NOMO-1 (cell line): ENCODE results near the gene INIP.
"Not testable (repeated sequence)": the region's sequence is repeated elsewhere in the genome, so short reads cannot be mapped to it uniquely, and the experiment has no call there.

Source experiments
- DNase-seq, 2 experiments: peaks; one replicate each; lab custom pipeline; 2025; ENCODE audit not compliant: unreplicated experiment in 2 of 2; lab: John Stamatoyannopoulos, UW

Gene INIP

DNA sequence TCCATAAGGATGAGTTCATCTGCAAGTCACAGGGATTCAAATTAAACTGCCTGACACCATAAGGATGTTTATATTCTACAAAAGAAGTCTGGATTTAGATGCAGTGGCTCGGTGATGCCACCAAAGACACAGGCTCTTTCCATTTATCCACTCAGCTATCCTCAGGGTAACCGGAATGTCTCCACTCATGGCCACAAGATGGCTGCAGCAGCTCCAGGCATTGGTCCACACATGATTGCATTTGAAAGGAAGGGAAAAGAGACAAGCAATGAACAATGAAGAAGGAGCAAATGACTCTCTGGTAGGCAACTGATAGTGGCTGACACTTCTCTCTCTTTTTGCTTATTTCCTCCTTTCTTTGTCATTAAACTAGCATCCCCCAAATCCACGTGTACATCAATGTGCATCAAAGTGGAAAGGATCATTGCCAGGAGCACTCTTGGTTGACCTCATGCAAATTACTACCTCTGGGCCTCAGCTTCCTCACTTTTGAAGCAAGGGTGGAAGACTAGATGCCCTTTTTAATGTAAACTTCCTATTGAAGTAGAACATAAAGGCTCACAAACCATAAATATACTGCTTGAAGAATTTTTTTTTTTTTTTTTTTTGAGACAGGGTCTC lies 25.4 kb upstream of the INIP start:
- DNase-seq, result no peak

DNA sequence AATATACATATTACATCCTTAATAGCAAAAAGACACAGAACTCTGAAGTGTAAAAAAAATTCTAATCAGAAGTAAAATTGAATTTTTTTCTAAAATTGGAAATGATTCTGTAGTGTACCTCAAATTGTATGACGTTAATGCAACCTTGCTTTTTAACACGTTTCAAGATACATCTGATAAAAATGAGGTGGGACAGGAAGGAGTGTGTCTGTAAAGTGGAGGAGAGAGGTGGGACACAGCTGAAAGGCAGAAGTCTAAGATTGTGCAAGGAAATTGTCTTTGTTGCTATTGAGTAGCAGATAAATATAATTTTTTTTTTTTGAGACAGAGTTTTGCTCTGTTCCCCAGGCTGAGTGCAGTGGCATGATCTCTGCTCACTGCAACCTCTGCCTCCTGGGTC lies 17.0 kb upstream of the INIP start:
- DNase-seq, result no peak

DNA sequence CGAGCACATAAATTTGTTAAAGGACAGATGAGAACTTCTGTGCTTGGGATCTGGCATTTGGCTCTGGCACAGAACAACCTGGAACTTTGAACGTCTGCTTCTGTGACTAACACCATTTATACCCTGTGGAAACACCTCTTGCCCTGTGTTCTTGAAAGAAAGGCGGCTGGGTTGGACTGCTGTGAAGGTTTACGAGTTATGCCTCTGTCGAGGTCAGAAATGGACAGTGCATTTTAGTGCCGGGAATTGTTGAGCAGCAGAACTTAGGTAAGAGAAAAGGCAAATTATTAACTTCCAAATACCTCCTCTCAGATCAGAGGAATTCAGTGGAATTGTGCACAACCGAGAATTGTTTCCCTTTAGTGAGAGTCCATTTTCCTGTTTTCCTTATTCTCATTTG lies 14.1 kb upstream of the INIP start:
- DNase-seq, result no peak

DNA sequence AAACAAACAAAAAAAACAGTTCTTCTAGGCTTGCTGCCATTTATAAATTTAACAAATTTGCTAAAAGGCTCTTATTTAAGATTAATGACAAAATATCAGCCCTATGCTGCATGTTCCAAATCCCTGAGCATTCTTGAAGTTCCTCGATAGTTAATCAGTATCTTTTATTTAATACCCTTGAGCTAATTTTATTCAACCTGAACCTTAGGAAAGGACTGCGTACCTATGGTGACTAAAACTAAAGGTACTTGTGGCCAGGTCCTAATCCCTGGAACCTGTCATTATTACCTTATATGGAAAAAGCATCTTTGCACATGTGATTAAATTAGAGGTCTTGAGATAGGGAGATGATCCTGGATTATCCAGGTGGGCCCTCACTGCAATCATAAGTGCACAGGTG lies 10.5 kb upstream of the INIP start:
- DNase-seq, result no peak

DNA sequence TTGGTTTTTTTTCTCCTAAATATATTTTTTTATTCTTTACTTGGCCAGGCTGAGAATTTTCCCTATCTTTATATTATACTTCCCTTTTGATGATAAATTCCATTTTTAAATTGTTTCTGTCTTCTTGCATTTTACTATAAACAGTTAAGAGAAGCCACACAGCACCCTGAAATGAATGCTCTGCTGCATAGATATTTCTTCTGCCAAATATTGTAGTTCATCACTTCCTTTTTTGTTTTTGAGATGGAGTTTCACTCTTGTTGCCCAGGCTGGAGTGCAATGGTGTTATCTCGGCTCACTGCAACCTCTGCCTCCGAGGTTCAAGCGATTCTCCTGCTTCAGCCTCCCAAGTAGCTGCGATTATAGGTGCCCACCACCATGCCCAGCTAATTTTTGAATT lies 8.5 kb upstream of the INIP start:
- DNase-seq, result peak; percentile 33 to 37

DNA sequence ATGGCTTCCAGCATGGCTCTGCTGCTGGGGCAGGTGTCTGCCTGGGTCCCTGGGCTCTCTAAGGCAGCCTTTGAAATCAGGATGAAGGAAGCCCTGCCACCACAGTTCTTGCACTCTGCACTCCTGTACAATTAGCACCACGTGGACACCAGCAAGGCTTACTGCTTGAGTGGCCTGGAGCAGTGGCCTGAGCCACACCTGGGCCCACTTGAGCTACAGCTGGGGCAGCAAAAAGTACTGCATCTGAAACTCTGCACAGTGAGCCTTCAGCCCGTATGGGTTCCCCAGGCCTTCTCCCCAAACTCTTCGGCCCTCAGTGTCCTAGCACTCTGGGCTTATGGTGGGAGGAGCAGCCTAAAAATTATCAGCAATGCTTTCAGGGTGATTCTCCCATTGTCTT lies 8.0 kb upstream of the INIP start:
- no peak for DNase-seq

DNA sequence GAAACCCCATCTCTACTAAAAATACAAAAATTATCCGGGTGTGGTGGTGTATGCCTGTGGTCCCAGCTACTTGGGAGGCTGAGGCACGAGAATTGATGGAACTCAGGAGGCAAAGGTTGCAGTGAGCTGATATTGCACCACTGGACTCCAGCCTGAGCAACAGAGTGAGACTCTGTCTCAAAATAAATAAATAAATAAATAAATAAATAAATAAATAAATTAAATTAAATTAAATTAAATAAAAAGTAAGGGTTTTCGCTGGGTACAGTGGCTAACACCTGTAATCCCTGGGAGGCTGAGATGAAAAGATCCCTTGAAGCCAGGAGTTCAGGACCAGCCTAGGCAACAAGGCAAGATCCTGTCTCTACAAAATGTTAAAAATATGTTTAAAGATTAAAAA lies 4.8 kb upstream of the INIP start:
- not testable (repeated sequence) for DNase-seq

DNA sequence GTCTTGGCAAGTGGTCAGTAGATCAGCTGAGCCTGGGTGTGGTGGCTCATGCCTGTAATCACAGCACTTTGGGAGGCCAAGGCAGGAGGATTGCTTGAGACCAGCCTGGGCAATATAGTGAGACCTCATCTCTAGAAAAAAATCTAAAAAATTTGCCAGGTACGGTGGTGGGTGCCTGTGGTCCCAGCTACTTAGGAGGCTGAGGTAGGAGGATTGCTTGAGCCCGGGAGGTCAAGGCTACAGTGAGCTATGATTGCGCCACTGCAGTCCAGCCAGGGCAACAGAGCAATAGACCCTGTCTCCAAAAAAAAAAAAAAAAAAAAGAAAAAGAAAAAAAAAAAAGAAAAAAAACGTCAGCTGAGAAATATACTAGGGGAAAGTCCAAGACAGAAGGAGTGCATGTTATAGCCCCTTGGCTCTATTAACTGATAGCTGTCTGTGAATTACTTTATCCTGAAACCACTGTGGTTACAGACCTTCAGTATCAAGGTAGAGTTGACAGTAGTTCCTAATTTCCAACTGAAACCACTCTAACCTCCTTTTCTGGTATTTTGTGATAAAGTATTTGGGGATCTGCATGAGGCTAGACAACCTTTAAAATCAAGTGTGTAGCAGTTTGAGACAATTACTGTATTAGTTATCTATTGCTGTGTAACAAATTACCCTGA lies 2.3 kb upstream of the INIP start:
- no peak for DNase-seq

DNA sequence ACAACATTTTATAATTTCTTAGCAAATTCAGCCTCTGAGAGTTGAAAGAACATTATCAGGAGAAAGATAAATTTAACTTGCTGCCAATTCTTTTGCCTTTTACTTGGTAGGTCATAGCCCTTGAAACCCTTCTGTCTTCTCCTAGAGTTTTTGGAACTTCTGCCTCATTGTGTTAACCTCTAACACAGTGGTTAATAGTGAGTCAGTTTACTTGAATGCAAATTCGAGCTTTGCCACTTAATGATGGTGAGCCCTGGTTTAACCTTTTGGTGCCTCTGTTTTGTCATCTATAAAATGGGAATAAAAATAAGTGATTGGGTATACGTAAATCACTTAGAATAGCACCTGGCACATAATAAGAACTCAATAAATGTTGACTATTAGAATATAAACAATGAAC lies 1.8 kb upstream of the INIP start:
- DNase-seq, result no peak

DNA sequence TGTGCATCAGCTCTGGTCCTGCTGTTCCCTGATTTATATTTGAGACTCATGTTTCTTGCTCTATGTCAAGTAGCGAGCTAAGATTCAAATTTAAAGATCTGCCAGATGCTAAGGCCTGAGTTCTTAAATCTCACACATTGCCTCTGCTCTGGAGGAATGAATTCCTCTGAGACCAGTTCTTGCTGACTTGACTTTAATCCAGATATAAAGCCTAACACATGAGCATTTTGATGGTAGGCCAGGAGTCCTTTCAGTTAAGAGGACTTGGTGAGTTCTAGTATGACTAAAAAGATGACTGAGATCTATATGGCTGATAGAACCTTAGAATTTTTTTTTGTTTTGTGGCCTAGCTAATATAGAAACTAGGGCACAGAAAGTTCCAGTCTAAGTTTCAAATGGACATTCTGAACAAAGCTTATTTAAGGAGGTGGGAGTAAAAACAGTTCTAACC lies 1.3 kb upstream of the INIP start:
- no peak for DNase-seq

DNA sequence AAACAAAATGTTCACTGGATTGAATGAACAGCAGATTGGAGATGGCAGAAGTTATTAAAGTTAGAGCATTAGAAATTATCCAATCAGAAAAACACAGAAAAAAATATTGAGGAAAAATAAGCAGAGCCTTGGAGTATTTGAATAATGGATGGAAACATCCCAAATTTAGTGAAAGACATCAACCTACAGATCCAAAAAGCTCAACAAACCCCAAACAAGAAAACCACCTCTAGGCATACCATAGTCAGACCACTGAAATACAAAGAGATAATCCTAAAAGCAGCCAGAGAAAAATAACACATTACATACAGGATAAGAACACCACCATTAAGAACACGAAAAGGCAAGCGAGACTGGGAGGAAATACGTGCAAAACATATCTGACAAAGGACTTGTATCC lies 5.2 kb downstream of the INIP start:
- no peak for DNase-seq

DNA sequence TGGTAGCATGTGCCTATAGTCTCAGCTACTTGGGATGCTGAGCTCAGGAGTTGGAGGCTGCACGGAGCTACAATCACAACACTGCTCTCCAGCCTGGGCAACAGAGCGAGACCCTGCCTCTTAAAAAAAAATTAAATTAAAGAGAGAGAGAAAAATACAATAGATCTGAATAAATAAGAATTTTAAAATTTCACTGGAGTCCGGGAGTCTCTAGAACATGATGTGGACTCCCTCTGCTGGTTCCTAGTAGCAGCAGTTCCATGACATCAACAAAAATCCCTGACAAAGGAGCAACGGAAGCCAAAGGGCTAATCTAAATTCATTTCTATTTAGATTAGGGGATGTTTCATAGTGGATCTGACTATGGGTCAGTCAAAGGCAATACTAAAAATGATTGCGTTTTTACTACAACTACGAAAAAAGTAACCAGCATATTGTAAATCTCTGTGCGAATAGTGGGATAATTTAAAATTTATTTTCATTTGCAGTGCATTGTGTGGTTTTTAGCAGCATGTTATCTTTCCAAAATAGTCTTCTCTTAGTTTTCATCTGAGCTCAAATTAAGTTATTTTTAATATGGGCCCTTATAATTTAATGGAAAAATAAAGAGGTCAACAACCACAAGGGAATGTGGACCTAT lies 6.7 kb downstream of the INIP start:
- no peak for DNase-seq

DNA sequence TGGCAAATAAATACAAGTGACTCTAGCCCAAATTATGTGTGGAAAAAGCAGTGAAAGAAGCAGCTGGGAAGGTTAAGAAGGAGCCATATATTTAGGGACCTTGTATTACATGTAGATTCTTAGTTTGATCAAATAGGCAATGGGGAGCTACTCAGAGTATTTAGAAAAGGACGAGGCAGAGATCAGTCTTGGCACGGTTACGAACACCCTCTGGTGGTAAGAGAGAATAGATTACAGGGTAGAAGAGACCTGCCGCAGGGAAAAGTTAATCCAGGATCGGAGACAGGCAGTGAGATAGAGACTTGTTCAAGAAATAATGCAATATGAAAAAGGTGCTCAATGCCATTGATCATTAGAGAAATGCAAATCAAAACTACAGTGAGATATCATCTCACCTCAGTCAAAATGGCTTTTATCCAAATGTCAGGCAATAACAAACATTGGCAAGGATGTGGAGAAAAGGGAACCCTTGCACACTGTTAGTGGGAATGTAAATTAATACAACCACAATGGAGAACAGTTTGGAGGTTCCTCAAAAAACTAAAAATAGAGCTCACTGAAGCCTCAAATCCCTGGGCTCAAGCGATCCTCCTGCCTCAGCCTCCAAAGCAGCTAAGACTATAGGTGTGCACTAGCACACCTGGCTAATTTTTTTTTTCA lies 12.0 kb downstream of the INIP start:
- no peak for DNase-seq

DNA sequence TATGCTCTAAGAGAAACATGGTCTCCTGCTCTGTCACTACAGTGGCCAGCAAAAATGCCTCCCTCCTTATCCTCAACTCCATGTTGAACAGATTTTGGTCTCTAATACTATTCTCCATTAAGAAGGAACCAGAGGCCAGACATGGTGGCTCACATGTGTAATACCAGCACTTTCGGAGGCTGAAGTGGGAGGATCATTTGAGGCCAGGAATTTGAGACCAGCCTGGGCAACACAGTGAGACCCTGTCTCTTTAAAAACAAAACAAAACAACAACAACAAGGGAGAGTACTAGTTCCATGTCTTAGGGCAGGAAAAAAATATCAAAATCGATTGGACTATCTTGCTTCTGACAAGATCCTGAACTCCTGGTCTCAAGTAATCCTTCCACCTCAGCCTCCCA lies 14.6 kb downstream of the INIP start:
- no peak for DNase-seq

DNA sequence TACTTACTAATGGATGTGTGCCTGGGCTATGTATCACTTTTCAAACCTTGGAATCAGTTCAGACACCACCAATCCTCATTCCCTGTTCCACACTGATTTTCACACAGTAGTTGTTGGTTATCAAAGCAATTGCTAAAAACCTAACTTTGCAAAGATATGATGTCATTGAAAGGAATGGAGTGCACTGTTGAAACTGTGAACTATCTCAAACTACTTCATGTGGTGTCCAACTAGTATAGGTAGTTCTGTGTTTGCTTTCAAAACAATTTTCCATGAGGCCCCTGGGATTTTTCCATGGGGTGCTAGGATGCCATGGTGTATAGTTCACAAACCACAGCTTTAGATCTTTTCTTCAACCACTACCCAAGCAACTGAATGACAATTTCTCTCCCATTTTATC lies 17.8 kb downstream of the INIP start:
- no peak for DNase-seq

DNA sequence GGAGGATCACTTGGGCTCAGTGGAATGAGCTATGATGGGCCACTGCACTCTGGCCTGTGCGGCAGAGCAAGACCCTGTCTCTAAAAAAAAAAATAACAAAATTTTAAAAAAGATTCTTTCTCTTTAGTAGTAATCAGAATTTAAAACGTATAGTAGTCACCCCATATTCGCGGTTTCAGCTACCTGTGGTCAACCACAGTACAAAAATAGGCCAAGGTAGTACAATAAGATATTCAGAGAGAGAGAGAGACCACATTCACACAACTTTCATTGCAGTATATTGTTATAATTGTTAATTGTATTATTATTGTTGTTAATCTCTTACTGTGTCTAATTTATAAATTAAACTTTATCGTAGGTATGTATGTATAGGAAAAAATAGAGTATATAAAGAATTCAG lies 18.7 kb downstream of the INIP start:
- no peak for DNase-seq

DNA sequence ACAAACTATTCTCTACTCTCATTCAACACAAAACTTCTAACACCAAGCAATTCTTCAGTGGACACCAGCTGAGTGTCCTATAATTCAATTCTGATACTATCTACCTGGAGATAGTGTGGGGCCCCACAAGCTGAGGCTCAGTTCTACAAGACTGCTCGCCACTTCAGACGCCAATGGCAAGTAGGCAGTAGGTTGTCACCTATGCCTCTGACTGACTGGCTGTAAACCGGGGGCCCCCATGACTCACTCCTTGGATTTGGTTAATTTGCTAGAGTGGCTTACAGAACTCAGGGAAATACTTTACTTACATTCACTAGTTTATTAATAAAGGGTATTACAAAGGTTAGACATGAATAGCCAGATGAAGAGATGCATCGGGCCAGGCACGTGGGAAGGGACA lies 21.5 kb downstream of the INIP start:
- no peak for DNase-seq

DNA sequence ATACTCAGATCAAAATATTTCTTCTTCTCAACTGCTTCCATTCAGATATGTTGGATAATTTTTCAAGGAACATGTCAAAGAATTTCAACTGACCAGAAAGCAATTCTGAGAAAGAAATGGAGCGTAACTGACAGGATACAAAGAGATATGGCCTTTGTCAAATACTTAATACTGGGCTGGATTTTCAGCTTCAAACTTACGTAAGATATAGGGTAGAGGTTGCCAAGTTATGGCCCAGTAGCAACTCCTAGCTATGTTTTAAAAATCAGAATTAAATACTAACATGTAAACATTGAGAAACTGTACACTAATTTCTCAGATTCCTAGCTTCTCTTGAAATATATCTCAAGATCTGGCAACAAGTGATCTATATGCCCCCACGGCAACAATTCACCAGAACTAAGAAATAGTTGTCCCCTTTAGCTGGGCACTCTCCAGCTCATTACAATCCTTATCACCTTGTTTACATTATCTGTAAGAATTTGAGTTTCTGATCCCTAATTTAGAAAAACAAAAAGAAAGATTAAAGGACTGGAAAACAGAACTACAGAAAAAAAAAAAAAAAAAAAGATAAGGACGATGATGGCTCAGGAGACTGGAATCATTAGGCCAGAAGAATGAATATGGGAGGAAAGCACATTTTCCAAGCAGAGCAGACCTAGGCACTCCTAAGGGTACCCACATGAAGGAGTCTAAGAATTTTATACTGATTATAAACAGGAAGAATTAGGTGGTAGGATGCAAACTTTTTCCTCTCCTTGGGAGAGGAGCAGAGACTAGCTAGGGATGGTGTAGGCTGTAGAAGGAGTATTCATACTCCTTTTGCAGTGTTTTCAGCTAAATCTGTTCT lies 23.0 kb downstream of the INIP start:
- no peak for DNase-seq

DNA sequence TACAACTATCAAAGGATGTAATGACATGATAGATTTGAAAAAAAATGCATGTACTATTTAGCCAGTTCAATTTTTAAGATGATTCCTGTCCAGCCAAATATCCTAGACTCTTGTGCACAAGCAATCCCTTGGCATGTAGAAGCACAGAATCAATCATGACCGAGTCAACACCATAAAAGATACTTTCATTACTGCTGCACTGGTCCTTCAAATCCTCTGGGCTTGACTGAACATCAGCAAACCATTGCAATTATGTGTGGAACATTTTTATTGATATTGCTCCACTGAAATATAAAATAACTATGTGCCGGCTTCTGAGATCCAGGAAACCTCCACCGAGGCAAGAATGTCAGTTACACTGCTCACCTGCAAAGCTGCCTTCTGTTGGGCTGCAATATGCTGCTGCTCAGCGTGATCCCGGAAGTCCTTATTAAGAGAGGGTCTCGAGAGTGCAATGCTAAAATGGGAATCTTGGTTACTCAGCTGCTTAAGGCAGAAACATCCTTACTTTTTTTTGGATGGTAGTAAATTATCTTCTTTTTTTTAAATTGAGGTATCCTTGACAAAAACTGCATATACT lies 28.7 kb downstream of the INIP start:
- DNase-seq, result no peak

DNA sequence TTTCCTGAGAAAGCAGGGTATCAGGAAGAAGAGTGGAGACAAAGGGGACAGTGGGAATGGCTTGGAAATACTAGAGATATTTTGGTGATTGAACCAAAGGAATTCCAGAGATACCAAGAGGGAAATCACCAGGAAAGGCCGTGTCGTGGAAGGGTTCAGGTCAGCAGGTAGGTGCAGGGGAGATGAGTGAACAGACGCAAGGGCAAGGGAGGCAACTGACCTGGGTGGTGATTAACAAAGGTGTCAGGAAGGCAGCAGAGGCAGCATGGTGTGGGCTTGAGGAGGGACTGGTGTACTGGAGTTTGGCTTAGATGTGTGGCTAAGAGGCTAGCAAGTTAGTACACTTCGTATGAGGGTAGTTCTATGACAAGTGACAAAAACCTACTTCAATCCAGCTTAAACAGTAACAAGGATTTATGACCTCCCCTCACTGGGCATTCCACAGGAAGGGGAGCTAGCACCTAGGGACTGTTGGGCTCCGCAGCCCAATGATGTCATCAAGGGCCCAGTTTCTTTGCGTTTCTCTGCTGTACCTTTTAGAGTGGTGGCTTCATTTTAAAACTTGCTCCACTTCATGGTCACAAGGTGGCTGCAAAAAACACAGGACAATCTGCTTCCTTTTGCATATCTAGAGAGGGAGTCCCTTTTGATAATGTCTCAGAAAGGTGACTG lies 37.0 kb downstream of the INIP start:
- no peak for DNase-seq
